ENCODE data around the gene MAFG. TPM values are rescaled to one million over a fixed set of nuclear protein-coding genes. Genes with fewer than 3 reads are reported as not detected.

MAFG gene
- total and polyA plus RNA-seq, 2 of the 13 experiments (the other 11 are each of a cell fraction or from before 2014, with no cell fraction given) = 14.5 to 20.0 TPM

GRCh38 chr17:81902023-81902652 lies 25.4 kb downstream of the MAFG start, which contains the start of gene NPB (continued):
- no peak for TF ChIP-seq ZNF776 (CRISPR knock-in tag; IDR thresholded peaks at IDR 0.05)
- TF ChIP-seq SKIL (CRISPR knock-in tag; IDR thresholded peaks at IDR 0.05; ENCODE audit: borderline replicate concordance) = no peak
- no peak for TF ChIP-seq RFXANK (CRISPR knock-in tag; IDR thresholded peaks at IDR 0.05)
- no peak for TF ChIP-seq REL (CRISPR knock-in tag; conservative IDR thresholded peaks at IDR 0.05)
- TF ChIP-seq ZBTB10 (CRISPR knock-in tag; IDR thresholded peaks at IDR 0.05; ENCODE audit: borderline replicate concordance) = peak; percentile 87; the same call in 1 of the 2 replicates
- TF ChIP-seq BCL6 (CRISPR knock-in tag; IDR thresholded peaks at IDR 0.05) = no peak; the same call in 1 of the 2 replicates
- TF ChIP-seq RAD21 (CRISPR knock-in tag; IDR thresholded peaks at IDR 0.05) = peak; percentile 46
- no peak for TF ChIP-seq ZEB1 (IDR thresholded peaks at IDR 0.05; ENCODE audit: insufficient replicate concordance, low read depth)
- TF ChIP-seq NR0B2 (CRISPR knock-in tag; IDR thresholded peaks at IDR 0.05) = no peak
- TF ChIP-seq ZNF746 (CRISPR knock-in tag; IDR thresholded peaks at IDR 0.05) = no peak
- no peak; the same call in 1 of the 2 replicates for TF ChIP-seq ZNF766 (CRISPR knock-in tag; IDR thresholded peaks at IDR 0.05; ENCODE audit: borderline replicate concordance)
- TF ChIP-seq ZNF33B (CRISPR knock-in tag; IDR thresholded peaks at IDR 0.05) = no peak
- TF ChIP-seq ZNF329 (CRISPR knock-in tag; IDR thresholded peaks at IDR 0.05; ENCODE audit: low read depth) = no peak
- TF ChIP-seq ZNF383 (CRISPR knock-in tag; IDR thresholded peaks at IDR 0.05; ENCODE audit: borderline replicate concordance) = peak; percentile 31; the same call in 1 of the 2 replicates
- TF ChIP-seq TOPORS (CRISPR knock-in tag; IDR thresholded peaks at IDR 0.05) = no peak
- no peak for TF ChIP-seq JUN (CRISPR knock-in tag; IDR thresholded peaks at IDR 0.05)
- TF ChIP-seq ZBTB42 (CRISPR knock-in tag; IDR thresholded peaks at IDR 0.05) = no peak
- TF ChIP-seq RFX1 (IDR thresholded peaks at IDR 0.05) = no peak
- no peak for TF ChIP-seq ZNF75D (CRISPR knock-in tag; IDR thresholded peaks at IDR 0.05; ENCODE audit: borderline replicate concordance)
- no peak for TF ChIP-seq TRIM24 (CRISPR knock-in tag; IDR thresholded peaks at IDR 0.05)
- TF ChIP-seq CAMTA2 (CRISPR knock-in tag; IDR thresholded peaks at IDR 0.05; ENCODE audit: borderline replicate concordance) = no peak
- TF ChIP-seq FOXK2 (IDR thresholded peaks at IDR 0.05) = no peak
- no peak for TF ChIP-seq SRSF9 (IDR thresholded peaks at IDR 0.05; ENCODE audit: borderline replicate concordance, insufficient read depth, low read depth, low read length, poor library complexity, severe bottlenecking)
- TF ChIP-seq SIN3B (IDR thresholded peaks at IDR 0.05; ENCODE audit: low read length) = no peak
- no peak for TF ChIP-seq PBX2 (CRISPR knock-in tag; IDR thresholded peaks at IDR 0.05)
- peak; percentile 35; the same call in 1 of the 2 replicates for TF ChIP-seq ZNF768 (CRISPR knock-in tag; IDR thresholded peaks at IDR 0.05)
- TF ChIP-seq ZNF780A (CRISPR knock-in tag; IDR thresholded peaks at IDR 0.05) = no peak; the same call in 1 of the 2 replicates

Measured in HepG2 (cell line).